Type B pancreatic cell (in vitro differentiated cells): Measurements from ENCODE around the gene AFMID. TPM values are rescaled to one million over a fixed set of nuclear protein-coding genes. Genes with fewer than 3 reads are reported as not detected.

Experiments used
- DNase-seq: peaks from one replicate; pipeline ENCODE4 v3.0.0; 2021; ENCODE audit warnings: mixed read lengths; ENCODE audit not compliant: unreplicated experiment; ENCODE audit errors: extremely low spot score
- H3K27ac Mint-ChIP-seq: 2 replicates; pipeline ENCODE4 v1.8.0; 2021; ENCODE audit warnings: mild to moderate bottlenecking, mixed read lengths
- H3K27me3 Mint-ChIP-seq: 2 replicates; pipeline ENCODE4 v1.8.0; 2021; ENCODE audit warnings: mixed read lengths
- H3K36me3 Mint-ChIP-seq: 2 replicates; pipeline ENCODE4 v1.8.0; 2021; ENCODE audit warnings: mixed read lengths
- H3K4me1 Mint-ChIP-seq: one replicate; pipeline ENCODE4 v1.8.0; 2021; ENCODE audit warnings: mixed read lengths; ENCODE audit not compliant: unreplicated experiment
- H3K4me3 Mint-ChIP-seq: 2 replicates; pipeline ENCODE4 v1.8.0; 2021; ENCODE audit warnings: mild to moderate bottlenecking, mixed read lengths
- H3K9me3 Mint-ChIP-seq: 2 replicates; pipeline ENCODE4 v1.8.0; 2021; ENCODE audit warnings: mixed read lengths
- CTCF ChIP-seq: fragments of 200-600 bp; sonication (generic); conservative IDR thresholded peaks from 2 replicates; pipeline ENCODE4 v1.5.0; 2021; ENCODE audit warnings: antibody characterized with exemption, mild to moderate bottlenecking
- total RNA-seq: library from RNA; stranded (reverse); gene quantifications from 2 replicates; pipeline ENCODE4 v1.2.1, GENCODE V29; 2021; ENCODE audit warnings: low replicate concordance

The AFMID gene
- total RNA-seq, 1 donor from 2014 or later, result 30.5 TPM

DNA sequence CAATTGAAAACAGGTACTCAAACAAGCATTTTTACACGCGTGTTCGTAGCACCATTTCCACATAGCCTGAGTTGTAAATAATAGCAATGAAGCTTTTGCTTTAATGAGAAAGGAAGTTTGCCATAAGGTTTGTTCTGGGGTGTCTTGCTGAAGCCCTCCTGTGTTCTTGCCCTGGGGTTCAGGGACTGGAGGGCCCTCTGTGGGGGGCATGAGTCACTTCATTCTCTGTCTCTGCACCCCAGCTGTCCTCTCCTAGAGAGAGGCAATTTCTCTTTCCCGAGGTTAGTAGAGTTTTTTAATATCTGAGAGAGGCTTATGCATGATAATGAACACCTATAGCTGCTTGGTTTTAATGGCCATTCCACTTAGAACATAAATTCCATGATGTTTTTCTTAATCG lies 9.6 kb downstream of the AFMID start:
- peak overlapping the region; percentile 91 for H3K27ac Mint-ChIP-seq
- TF ChIP-seq CTCF, result no peak
- H3K4me1 Mint-ChIP-seq, result peaks cover 14% of the 10 kb centered on the region
- H3K27me3 Mint-ChIP-seq, result no peaks in the 10 kb centered on the region
- H3K4me3 Mint-ChIP-seq, result no peak overlapping the region
- peaks cover 21% of the 10 kb centered on the region for H3K36me3 Mint-ChIP-seq
- no peaks in the 10 kb centered on the region for H3K9me3 Mint-ChIP-seq
- DNase-seq, result no peak

- DNase-seq, result no peak
- no peak for TF ChIP-seq CTCF
- H3K27ac Mint-ChIP-seq, result peak overlapping the region; percentile 91
- peaks cover 14% of the 10 kb centered on the region for H3K4me1 Mint-ChIP-seq
- no peak overlapping the region for H3K4me3 Mint-ChIP-seq
- H3K27me3 Mint-ChIP-seq, result no peaks in the 10 kb centered on the region
- peaks cover 21% of the 10 kb centered on the region for H3K36me3 Mint-ChIP-seq
- no peaks in the 10 kb centered on the region for H3K9me3 Mint-ChIP-seq
These were observed 10.1 kb downstream of the AFMID start for GRCh38 chr17:78197147-78197832.

DNA sequence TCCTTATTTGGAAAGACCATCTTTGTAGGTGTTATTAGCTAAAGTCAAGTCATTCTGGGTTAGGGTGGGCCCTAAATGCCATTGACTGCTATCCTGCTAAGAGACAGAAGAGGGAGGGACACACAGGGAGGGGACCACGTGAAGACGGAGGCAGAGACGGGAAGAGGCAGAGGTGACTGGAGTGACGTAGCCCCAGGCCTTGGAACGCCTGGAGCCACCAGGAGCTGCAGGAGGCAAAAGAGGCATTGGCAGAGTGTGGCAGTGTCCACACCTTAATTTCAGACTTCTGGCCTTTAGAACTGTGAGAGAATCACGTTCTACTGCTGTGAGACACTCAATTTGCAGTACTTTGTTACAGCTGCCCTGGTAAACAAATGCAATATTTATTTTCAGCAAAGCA lies 13.3 kb downstream of the AFMID start:
- DNase-seq, result no peak
- TF ChIP-seq CTCF, result no peak
- Mint-ChIP-seq H3K36me3 (peaks cover 14% of the 10 kb centered on the region), H3K27ac (no peak overlapping the region), H3K4me3 (no peak overlapping the region), H3K4me1 (peaks cover 14% of the 10 kb centered on the region), H3K27me3 (no peaks in the 10 kb centered on the region), H3K9me3 (no peaks in the 10 kb centered on the region)

DNA sequence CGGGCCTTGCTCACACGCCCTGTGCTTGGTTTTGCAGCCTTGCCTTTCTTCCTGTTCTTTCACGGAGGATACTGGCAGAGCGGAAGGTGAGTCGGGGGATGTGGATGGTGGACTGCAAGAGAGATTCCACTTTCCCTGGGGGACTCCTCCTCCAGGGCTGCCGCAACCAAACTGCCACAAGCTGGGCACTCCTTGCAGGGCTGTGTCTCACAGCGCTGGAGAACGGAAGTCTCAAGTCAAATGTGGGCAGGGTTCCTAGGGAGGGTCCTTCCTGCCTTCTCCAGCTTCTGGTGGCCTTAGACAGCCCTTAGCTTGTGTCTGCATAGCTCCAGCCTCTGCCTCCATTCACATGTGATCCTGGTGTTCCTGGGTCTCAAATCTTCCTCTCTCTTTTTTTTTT lies 15.5 kb downstream of the AFMID start:
- no peak for TF ChIP-seq CTCF
- H3K4me1 Mint-ChIP-seq, result peaks cover 5% of the 10 kb centered on the region
- H3K27me3 Mint-ChIP-seq, result no peaks in the 10 kb centered on the region
- H3K9me3 Mint-ChIP-seq, result no peaks in the 10 kb centered on the region
- DNase-seq, result no peak
- no peak overlapping the region for H3K4me3 Mint-ChIP-seq
- H3K36me3 Mint-ChIP-seq, result peaks cover 5% of the 10 kb centered on the region
- no peak overlapping the region for H3K27ac Mint-ChIP-seq

DNA sequence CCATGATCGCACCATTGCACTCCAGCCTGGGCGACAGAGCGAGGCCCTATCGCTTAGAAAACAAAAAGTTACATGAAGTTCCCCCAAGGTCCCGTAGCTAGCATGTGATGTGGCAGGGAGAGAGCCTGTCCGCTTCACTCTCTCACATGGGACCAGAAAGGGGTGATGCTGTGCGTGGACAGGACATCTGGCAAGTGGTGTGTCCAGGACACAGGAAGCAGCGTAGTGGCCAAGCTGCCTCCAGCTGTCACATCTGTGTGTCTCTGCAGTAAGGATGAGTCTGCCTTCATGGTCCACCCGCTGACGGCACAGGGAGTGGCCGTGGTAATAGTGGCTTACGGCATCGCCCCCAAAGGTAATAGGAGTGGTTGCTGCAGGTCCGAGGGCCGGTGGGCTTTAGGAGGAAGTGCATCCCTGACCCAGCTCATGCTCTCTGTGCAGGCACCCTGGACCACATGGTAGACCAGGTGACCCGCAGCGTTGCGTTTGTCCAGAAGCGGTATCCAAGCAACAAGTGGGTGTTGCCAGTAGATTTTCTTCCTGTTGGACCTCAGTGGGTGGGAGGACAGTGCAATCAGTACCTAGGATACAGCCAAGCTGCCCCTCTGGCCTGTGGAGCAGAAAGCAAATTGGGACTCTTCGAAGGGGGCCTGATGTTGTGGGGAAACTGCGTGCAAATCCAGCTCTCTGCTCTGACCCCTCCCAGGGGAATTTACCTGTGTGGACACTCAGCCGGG lies 17.4 kb downstream of the AFMID start:
- H3K27ac Mint-ChIP-seq, result no peak overlapping the region
- no peaks in the 10 kb centered on the region for H3K4me1 Mint-ChIP-seq
- H3K27me3 Mint-ChIP-seq, result no peaks in the 10 kb centered on the region
- DNase-seq, result no peak
- no peaks in the 10 kb centered on the region for H3K36me3 Mint-ChIP-seq
- H3K9me3 Mint-ChIP-seq, result no peaks in the 10 kb centered on the region
- H3K4me3 Mint-ChIP-seq, result no peak overlapping the region
- no peak for TF ChIP-seq CTCF
